GM13976 (cell line): Measurements from ENCODE around the gene ZNRF3.

Experiments used
- DNase-seq: peaks from one replicate; pipeline ENCODE4 v3.0.0; 2012; ENCODE audit warnings: low spot score
- in situ Hi-C: fragments of 300-500 bp; cut with MboI; formaldehyde crosslinking; loops from one replicate; pipeline ENCODE4 v1.12.0; 2022; ENCODE audit warnings: low sequenced_read_pairs, mixed read lengths, inconsistent platforms; ENCODE audit not compliant: unreplicated experiment
- TF ChIP-seq, protein P1 (sequence below): IDR thresholded peaks from 2 replicates; pipeline ENCODE4 v1.5.1; 2012; ENCODE audit warnings: borderline replicate concordance, mild to moderate bottlenecking; ENCODE audit not compliant: insufficient read depth; ENCODE audit errors: extremely low read depth, missing control alignments, control extremely low read depth

The ZNRF3 gene

DNA sequence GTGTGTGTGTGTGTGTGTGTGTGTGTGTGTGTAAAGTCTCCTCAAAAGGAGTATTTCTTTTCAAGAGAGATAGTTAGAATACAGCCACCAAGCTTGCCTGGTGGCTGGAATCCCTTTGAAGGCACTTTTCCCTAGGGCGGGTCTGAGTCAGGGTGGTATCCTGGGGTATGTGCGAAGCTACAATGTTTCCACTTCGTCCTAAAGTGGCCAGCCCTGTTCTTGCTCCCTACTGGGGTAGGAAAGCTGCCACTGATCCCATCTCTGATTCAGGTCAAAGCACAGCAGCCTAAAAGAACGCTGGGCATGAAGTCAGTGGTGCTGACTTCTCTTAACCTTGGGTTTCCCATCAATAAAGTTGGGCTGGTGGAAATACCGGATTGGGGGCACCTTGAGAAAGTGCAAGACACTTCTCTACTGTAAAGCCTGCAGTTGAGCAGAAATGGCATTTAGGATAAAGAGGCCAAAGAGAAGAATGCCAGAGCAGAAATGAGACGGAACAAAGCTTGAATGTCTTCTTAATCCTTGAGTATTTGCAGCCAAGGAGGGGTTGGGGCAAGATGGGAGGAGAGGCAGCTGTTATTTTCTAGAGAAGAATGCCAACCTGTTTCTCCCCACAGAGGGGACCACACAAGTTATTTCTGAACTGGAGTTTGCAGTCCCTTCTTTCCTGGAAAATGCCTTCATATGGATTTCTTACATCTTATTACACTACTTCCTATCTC lies 35.3 kb downstream of the ZNRF3 start:
- TF ChIP-seq, protein P1, sequence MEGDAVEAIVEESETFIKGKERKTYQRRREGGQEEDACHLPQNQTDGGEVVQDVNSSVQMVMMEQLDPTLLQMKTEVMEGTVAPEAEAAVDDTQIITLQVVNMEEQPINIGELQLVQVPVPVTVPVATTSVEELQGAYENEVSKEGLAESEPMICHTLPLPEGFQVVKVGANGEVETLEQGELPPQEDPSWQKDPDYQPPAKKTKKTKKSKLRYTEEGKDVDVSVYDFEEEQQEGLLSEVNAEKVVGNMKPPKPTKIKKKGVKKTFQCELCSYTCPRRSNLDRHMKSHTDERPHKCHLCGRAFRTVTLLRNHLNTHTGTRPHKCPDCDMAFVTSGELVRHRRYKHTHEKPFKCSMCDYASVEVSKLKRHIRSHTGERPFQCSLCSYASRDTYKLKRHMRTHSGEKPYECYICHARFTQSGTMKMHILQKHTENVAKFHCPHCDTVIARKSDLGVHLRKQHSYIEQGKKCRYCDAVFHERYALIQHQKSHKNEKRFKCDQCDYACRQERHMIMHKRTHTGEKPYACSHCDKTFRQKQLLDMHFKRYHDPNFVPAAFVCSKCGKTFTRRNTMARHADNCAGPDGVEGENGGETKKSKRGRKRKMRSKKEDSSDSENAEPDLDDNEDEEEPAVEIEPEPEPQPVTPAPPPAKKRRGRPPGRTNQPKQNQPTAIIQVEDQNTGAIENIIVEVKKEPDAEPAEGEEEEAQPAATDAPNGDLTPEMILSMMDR = no peak
- DNase-seq = no peak

DNA sequence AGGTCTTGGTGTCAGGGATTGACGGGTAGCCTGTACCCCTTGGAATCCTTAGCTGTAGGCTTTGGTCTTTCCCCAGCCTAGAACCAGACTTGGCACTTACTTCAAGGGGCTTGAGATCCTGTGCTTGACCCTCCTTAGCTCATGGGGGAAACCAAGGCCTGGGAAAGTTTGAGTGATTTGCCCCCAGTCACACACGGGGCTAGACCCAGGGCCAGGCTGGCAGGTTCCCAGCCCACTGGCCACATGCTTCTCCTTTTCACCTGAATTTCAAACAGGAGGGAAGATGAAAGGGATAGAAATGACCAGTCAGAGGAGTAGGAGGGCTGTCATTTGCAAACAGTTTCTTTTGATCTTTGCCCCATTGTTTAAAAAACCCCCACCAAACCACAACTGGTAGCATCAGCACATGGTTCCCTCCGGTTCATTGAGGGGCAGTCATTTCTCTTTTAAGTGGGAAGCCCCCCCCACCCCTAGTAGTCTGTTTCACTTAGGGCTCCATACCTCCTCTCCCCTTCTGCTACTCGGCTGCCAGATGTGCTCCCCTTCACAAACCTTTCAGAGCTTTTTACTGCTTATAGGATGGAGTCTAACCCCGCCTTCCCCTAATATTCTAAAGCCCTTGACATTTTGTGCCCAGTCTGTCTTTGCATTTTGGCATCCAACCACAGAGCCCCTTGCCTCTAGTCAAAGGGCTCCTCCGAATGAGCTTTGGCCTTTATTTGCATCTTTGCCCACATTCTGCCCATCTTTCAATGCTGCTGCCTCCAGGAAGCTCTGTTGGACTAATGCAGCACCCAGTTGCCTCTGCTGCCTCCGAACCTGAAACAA lies 37.6 kb downstream of the ZNRF3 start:
- TF ChIP-seq, protein P1 = no peak
- in situ Hi-C loops = no loop called here
- DNase-seq = peak; percentile 41

More for the DNA sequence above, 35.3 kb downstream of the ZNRF3 start:
- in situ Hi-C loops = no loop called here

DNA sequence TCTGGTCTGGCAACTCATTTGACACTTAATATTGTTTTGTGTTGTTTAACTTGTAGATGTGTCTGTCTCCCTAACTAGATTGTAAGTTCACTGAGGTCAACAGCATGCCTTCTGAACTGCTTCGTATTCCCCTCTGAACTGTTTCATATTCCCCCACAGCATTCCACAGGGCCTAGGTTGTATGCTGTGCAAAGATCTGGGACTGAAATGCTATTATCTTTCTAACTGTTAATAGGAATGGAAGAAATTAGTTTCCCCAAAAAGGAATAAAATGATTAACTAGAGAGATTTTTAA lies 38.2 kb downstream of the ZNRF3 start:
- in situ Hi-C loops = no loop called here
- no peak for DNase-seq
- TF ChIP-seq, protein P1 = no peak

DNA sequence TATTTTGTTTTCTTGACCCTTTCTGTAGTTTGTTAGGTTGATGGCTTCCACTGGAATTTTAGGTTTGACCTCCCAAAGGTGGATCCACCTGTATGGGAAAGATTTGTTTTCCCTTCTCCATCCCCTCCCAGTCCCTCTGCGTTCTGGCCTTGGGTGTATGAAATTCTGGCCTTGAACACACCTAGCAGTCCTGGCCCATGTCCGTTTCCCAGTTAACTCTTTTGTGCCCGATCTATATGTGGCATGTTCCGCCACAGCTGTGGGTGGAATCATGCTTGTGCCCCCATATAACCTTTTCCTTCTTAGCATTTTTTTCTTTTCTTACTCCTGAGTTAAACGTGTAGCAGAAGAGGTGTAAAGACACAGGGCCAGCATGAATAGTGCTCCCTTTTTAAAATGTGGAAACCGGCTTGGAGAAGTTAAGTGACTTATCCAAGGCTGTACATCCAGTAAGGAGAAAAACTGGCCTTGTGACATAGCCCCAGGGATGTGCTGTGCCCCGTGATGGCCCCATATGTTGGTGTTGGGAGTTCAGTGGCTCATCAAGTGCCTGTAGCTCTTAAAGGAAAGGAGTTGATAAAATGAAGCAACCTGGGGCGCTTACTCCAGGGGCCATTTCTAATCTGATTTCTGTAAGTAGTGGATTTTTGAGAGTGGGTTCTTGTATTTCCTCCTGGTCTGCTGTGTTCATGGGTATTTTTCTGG lies 39.3 kb downstream of the ZNRF3 start:
- no peak for DNase-seq
- TF ChIP-seq, protein P1 = no peak
- in situ Hi-C loops = no loop called here

DNA sequence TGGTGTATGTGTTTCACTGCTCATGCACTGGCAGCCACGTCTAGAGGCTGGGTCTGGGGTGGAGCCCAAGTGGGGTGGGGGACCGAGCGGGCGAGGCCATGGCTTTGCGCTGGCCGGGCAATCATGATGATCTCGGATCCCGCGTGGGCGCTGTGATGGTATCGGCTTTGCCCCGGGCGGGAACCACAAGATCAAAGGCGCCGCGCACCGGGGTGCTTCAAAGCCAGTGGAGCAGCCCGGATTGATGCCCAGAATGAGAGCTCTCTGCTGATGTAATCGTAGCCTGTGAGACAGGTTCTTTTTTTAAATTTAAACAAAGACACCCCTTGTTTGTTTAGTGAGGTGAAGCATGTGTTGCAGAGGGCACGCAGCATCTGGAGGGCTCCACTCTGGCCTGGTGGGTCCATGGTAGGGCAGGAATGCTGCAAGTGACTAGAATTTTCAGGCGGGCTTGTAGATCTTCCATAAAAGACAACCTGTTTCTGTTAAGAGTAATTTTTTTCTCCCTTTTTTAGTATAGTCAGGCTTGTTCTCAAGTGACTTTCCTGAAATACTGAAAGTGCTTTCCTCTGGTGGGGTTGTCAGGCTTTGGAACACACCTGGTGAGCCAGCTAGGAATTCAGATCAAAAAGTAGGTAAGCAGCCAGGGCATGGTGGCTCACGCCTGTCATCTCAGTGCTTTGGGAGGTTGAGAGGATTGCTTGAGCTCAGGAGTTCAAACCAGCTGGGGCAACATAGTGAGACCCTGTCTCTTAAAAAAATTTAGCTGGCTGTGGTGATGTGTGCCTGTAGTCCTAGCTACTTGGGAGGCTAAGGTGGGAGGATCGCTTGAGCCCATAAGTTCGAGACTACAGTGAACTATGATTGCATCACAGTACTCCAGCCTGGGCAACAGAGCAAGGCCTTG lies 40.7 kb downstream of the ZNRF3 start:
- no peak for DNase-seq
- in situ Hi-C loops = no loop called here
- TF ChIP-seq, protein P1 = no peak

DNA sequence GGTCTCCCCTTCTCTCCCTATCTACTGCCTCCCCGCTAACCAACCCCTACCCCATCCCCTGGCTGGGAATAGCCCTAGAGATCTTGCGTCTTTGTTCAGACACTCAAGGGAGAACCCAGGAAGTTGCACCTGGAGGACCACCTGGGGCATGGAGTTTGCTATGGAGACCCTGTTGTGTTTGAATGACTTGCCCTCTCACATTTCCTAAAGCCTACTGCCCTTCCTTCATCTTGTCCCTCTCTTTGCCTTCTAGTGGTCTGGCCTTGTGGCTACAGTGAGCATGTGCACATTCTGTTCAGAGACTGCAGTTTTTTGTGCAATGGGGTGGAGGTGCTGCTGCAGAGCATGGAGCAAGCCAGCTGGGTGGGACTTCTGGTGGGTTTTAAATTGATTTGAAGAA lies 42.5 kb downstream of the ZNRF3 start:
- TF ChIP-seq, protein P1 = no peak

More for the DNA sequence above, 42.5 kb downstream of the ZNRF3 start:
- no peak for DNase-seq
- in situ Hi-C loops = no loop called here
